Prostate gland (tissue), 2 donors: Measurements from ENCODE around the gene PALM2AKAP2.

Experiments used
- POLR2AphosphoS5 ChIP-seq: sonication (generic); formaldehyde crosslinking; IDR thresholded peaks from one replicate; pipeline ENCODE4 v1.6.1; 2017; ENCODE audit warnings: antibody characterized with exemption
- TF ChIP-seq, protein P1 (sequence below), 4 experiments: fragments of 200-600 bp in 2 of 4; fragments of 450-650 bp in 2 of 4; sonication (generic) in 2 of 4; IDR thresholded peaks; 1 replicate in 3 of 4; 2 replicates in 1 of 4; pipeline ENCODE4 v1.5.1; 2016 to 2019; ENCODE audit warnings: antibody characterized with exemption in 4 of 4, mild to moderate bottlenecking in 2 of 4, moderate library complexity in 2 of 4

GRCh38 chr9:109767814-109768213, 12.2 kb upstream of the PALM2AKAP2 start:
- TF ChIP-seq, protein P1, sequence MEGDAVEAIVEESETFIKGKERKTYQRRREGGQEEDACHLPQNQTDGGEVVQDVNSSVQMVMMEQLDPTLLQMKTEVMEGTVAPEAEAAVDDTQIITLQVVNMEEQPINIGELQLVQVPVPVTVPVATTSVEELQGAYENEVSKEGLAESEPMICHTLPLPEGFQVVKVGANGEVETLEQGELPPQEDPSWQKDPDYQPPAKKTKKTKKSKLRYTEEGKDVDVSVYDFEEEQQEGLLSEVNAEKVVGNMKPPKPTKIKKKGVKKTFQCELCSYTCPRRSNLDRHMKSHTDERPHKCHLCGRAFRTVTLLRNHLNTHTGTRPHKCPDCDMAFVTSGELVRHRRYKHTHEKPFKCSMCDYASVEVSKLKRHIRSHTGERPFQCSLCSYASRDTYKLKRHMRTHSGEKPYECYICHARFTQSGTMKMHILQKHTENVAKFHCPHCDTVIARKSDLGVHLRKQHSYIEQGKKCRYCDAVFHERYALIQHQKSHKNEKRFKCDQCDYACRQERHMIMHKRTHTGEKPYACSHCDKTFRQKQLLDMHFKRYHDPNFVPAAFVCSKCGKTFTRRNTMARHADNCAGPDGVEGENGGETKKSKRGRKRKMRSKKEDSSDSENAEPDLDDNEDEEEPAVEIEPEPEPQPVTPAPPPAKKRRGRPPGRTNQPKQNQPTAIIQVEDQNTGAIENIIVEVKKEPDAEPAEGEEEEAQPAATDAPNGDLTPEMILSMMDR (IDR thresholded peaks at IDR 0.05), result no peak
- TF ChIP-seq POLR2AphosphoS5, result no peak
